ENCODE measurements around the gene CALHM2.

Gene CALHM2

GRCh38 chr10:103457176-103457712 is 5.1 kb upstream of the CALHM2 start:
- Histone ChIP-seq H3K4me3 (ENCODE audit: low read depth, low read length) (no peak overlapping the region), H3K36me3 (no peaks in the 10 kb centered on the region), H3K27me3 (no peaks in the 10 kb centered on the region), H3K9me3 (no peaks in the 10 kb centered on the region), H3K4me1 (peaks cover 7% of the 10 kb centered on the region)
- DNase-seq = no peak
- no peak for TF ChIP-seq CTCF (IDR thresholded peaks at IDR 0.05; ENCODE audit: low read depth, low read length)

- H3K4me3 ChIP-seq (ENCODE audit: low read depth, low read length) = no peak overlapping the region
- no peaks in the 10 kb centered on the region for H3K36me3 ChIP-seq
- H3K9me3 ChIP-seq = no peaks in the 10 kb centered on the region
- no peak for TF ChIP-seq CTCF (IDR thresholded peaks at IDR 0.05; ENCODE audit: low read depth, low read length)
- DNase-seq = no peak
- H3K4me1 ChIP-seq = peaks cover 7% of the 10 kb centered on the region
- no peaks in the 10 kb centered on the region for H3K27me3 ChIP-seq
Measured at GRCh38 chr10:103456074-103456660, 4.0 kb upstream of the CALHM2 start.

GRCh38 chr10:103455235-103455634 is 3.1 kb upstream of the CALHM2 start:
- Histone ChIP-seq H3K36me3 (peaks cover under 1% of the 10 kb centered on the region), H3K9me3 (no peaks in the 10 kb centered on the region), H3K4me3 (ENCODE audit: low read depth, low read length) (no peak overlapping the region), H3K27me3 (no peaks in the 10 kb centered on the region), H3K4me1 (peaks cover 7% of the 10 kb centered on the region)
- DNase-seq = no peak
- TF ChIP-seq CTCF (IDR thresholded peaks at IDR 0.05; ENCODE audit: low read depth, low read length) = no peak

GRCh38 chr10:103454026-103454425 is 1.9 kb upstream of the CALHM2 start:
- no peaks in the 10 kb centered on the region for H3K27me3 ChIP-seq

GRCh38 chr10:103452506-103453230 is 498 bp upstream of the CALHM2 start:
- H3K4me3 ChIP-seq (ENCODE audit: low read depth, low read length) = peak overlapping the region; percentile 68
- H3K9me3 ChIP-seq = no peaks in the 10 kb centered on the region
- H3K27me3 ChIP-seq = no peaks in the 10 kb centered on the region
- peaks cover 22% of the 10 kb centered on the region for H3K36me3 ChIP-seq
- DNase-seq = no peak
- no peak for TF ChIP-seq CTCF (IDR thresholded peaks at IDR 0.05; ENCODE audit: low read depth, low read length)
- H3K4me1 ChIP-seq = peaks cover 7% of the 10 kb centered on the region

More at GRCh38 chr10:103454026-103454425, 1.9 kb upstream of the CALHM2 start:
- no peak overlapping the region for H3K4me3 ChIP-seq (ENCODE audit: low read depth, low read length)
- peaks cover 13% of the 10 kb centered on the region for H3K36me3 ChIP-seq
- peaks cover 7% of the 10 kb centered on the region for H3K4me1 ChIP-seq
- H3K9me3 ChIP-seq = no peaks in the 10 kb centered on the region
- TF ChIP-seq CTCF (IDR thresholded peaks at IDR 0.05; ENCODE audit: low read depth, low read length) = no peak
- DNase-seq = no peak
